Activated CD4-positive, alpha-beta T cell treated with anti-CD3 and anti-CD28 coated beads, Interleukin-2, amount 50 U/mL, for 24 hours (primary cell): ENCODE measurements around the gene TMEM150B.

Source experiments
- DNase-seq, 2 donors: peaks; one replicate each; pipeline ENCODE4 v3.0.0-alpha.2; 2020; ENCODE audit warnings: low read depth in 1 of 2, low spot score in 1 of 2

Gene TMEM150B

DNA sequence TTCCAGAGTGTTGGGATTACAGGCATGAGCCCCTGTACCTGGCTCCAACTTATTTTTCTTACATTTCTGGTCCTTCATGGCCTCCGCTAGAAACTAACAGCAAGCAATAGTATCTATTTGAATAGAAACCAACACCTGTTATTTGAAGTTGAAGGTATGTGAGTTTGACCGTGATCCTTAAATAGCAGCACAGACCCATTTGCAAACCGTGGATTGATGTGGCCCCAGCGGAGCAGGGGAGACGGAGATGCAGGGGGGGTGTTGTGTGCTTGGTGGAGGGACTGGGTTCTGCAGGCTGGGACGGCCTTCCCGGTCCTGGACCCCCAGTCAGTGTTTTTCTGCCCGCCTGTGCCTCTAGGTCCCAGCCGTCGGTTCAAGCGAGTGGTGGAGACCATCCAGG, 16.9 kb downstream of the TMEM150B start:
- no peak for DNase-seq

- no peak for DNase-seq
Measured at GRCh38 chr19:55306712-55307111, 18.4 kb downstream of the TMEM150B start.

DNA sequence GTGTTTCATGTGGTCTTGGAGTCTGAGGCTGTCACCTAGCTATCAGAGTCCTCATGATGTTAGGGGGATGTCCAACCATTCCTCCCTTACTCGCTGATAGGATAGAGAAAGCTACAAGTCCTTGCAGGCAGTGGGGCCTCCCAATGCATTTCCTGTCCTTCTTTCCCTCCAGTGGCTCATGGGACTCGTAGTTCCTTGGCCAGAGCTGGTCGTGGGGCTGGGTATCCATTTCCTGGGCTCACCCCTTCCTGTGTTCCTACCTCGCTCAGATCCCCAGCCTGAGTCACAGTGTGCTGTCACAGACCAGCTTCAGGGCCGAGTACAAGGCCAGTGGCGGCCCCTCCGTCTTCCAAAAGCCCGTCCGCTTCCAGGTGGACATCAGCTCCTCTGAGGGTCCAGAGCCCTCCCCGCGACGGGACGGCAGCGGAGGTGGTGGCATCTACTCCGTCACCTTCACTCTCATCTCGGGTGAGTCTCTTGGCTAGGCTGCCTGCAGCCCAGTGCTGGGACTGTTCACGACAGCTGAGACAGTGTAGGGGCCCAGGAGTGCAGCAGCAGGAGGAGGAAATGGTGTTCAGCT, 19.1 kb downstream of the TMEM150B start:
- no peak for DNase-seq

DNA sequence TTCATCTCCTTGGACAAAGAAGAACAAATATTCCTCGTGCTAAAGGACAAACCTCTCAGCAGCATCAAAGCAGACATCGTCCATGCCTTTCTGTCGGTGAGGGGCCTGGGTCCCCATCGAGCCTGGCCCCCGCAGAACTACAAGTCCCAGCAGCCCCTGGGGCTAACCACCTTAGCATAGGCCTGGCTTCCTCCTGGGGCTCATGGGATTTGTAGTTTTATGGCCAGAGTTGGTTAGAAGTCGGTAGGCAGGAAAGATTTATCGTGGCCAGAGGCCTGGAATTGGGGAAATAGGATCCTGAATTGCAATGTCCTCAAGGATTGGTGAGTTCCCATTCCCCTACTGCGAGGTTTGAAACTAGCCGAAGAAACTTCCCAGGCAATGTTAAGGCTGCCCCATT, 19.6 kb downstream of the TMEM150B start:
- peak; percentile 14 to 36 for DNase-seq

DNA sequence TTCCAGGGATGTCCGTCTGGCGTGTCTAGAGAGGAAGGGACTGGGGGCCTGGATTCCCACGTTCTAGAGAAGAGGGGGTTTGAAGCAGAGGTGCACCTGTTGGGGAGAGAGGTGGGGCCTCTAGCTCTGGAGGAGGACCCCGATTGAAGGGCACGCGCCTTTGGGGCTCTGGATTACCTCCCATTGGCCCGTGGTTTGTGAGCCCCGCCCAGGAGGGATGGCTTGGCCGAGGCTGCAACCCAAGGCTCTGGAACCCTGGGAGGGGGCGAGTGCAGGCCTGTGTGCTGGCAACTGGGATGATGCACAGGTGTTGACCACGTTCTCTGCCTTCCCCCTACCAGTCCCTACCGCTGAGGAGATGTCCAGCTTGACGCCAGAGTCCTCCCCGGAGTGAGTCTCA, 20.2 kb downstream of the TMEM150B start:
- DNase-seq: no peak

- no peak for DNase-seq
Measured at GRCh38 chr19:55304279-55304978, 20.7 kb downstream of the TMEM150B start.

DNA sequence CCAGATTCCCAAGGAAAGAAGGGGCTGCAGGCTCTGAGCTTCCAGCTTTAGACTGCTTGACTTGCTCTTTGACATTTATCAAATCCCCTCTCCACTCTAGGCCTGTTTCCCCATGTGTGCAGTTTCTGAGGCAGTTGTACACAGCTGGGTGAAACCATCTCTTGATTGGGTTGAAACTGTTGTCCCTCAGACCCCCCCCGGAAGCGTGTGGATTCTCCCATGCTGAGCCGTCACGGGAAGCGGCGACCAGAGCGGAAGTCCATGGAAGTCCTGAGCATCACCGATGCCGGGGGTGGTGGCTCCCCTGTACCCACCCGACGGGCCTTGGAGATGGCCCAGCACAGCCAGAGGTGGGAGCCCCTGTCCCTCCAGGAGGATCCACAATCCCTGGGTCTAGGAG, 21.7 kb downstream of the TMEM150B start:
- DNase-seq: no peak

DNA sequence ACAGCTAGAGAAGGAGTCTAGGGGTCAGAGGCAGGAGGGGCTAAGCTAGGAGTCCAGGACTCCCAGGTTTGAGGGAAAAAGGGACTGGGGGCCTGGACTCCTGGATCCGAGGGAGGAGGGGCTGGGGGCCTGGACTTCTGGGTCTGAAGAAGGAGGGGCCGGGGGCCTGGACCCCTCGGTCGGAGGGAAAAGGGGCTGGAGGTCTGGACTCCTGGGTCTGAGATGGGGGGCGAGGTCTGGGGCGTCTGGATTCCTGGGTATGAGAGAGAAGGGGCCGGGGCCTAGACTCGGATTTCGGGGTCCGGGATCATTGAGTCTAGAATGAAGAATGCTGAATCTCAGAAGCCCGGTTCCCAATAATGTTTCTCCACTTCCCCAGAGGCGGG, 22.8 kb downstream of the TMEM150B start:
- no peak for DNase-seq

GRCh38 chr19:55301459-55302317, 23.5 kb downstream of the TMEM150B start:
- peak; percentile 94 to 98 for DNase-seq

GRCh38 chr19:55300886-55301458, 24.2 kb downstream of the TMEM150B start:
- DNase-seq: no peak

- DNase-seq: no peak
Measured at GRCh38 chr19:55299991-55300390, 25.1 kb downstream of the TMEM150B start.

DNA sequence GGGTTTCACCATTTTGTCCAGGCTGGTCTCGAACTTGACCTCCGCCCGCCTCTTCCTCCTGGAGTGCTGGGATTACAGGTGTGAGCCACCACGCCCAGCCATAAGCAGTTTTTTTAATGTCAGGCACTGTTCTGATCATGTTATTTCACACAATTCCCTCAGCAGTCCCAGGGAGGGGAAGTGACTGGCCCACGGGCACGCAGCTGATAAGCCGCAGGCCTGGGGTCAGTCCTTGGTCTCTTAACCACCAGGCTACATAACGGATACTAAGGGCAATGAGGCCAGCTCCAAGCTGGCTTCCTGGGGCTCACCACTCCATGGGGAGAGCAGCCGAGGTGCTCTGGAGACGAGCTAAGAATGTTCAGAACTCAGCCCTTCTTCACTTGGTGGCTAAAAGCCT, 27.9 kb downstream of the TMEM150B start:
- DNase-seq: no peak

DNA sequence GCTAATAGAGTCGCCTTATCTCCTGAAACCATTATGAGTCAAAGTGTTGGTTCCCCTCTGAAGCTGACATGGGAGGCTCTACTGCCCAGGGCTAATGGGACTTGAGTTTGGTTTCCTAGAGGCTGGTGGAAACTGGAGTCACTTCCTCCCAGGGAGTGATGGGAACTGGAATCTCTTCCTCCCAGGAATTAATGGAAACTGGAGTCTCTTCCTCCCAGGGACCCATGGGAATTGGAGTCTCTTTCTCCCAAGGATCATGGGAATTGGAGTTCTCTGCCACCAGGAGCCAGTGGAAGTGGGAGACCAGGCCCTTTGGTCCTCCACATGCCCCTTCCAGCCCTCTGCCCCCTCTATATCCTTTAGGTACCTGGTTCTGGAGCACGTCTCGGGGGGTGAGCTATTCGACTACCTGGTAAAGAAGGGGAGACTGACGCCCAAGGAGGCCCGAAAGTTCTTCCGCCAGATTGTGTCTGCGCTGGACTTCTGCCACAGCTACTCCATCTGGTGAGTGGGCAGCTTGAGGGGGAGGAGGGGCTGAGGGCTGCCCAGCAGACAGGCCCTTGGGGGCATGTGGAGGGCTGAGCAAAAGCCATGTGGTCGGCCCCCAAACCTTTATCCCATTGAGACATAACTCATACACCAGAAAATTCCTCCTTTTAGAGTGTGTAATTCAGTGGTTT, 35.9 kb downstream of the TMEM150B start:
- DNase-seq: no peak

DNA sequence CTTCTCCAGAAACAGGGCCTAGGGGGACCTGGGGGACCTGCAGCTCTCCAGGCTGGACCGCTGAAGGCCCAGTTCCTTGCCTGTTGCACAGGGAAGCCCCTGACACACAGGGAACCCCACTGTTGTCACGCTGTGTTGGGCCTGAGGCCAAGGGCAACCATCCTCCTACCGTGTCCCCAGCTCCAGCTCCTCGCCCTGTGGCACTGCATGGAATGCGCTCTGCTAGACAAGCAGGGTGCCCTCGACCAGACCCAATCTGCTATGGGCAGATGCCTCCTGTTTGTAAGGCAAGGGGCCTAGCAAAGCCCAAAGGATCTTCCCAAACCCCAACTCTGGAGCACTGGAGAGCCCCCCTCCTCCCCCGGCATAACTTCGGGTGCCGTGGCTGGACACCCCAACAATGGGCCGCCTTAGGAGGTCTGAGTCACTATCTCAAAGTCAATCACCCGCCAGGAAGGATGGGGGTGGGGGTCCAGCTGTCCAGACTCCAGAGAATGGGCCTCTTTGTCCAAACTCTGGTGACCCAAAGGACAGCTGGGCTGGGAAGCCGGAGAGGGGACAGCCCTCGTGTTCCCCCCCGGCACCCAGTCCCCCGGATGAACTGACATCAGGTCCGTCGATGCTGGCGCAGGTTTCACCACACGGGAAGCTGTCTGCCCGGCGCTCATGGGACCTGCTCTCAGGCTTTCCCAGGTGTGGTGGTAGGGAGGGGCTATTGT, 37.6 kb downstream of the TMEM150B start:
- DNase-seq: no peak

- DNase-seq: no peak
Measured at GRCh38 chr19:55285229-55285890, 39.8 kb downstream of the TMEM150B start.

DNA sequence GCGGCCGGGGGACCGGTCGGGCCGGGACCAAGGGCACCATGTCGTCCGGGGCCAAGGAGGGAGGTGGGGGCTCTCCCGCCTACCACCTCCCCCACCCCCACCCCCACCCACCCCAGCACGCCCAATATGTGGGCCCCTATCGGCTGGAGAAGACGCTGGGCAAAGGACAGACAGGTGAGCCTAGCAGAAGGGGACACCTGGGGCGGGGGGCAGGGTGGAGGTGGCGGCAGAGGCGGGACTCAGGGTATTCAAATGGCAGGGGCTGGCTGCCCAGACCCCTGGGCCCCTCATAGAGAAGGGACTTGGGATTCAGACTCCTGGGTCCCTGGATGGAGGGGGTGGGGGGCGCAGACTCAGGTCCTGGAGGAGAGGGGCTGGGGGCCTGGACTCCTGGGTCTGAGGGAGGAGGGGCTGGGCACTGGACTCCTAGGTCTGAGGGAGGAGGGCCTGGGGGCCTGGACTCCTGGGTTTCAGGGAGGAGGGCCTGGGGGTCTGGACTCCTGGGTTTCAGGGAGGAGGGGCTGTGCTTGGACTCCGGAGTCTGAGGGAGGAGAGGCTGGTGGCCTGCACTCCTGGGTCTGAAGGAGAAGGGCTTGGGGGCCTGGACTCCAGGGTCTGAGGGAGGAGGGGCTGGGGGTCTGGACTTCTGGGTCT, 40.6 kb downstream of the TMEM150B start:
- no peak for DNase-seq

GRCh38 chr19:55283548-55284377, 41.4 kb downstream of the TMEM150B start, which contains the start of gene BRSK1:
BRSK1 (plus strand) TSS chr19:55283997; CDS start chr19:55284443, 446 bp downstream.
- no peak for DNase-seq

- peak; percentile 92 for DNase-seq
Measured at GRCh38 chr19:55279770-55280643, 45.1 kb downstream of the TMEM150B start, which contains the start of gene HSPBP1. HSPBP1 (minus strand) TSS chr19:55280110; CDS start chr19:55279608, 502 bp downstream.
